HG03108 (cell line): Measurements from ENCODE around the gene CLNK.
"Not testable (repeated sequence)": the region's sequence is repeated elsewhere in the genome, so short reads cannot be mapped to it uniquely, and the experiment has no call there.

Source experiments
- ATAC-seq: cut with Tn5 transposase; IDR thresholded peaks from one replicate; pipeline ENCODE4 v1.9.1; 2021; ENCODE audit warnings: moderate library complexity; ENCODE audit not compliant: unreplicated experiment

Gene CLNK

GRCh38 chr4:10614926-10615325 is 69.6 kb downstream of the CLNK start:
- ATAC-seq: not testable (repeated sequence)

- no peak for ATAC-seq
These were observed 70.6 kb downstream of the CLNK start for GRCh38 chr4:10613926-10614478.

- no peak for ATAC-seq
These were observed 72.1 kb downstream of the CLNK start for GRCh38 chr4:10612476-10612875.

- ATAC-seq: no peak
These were observed 72.9 kb downstream of the CLNK start for GRCh38 chr4:10611673-10612072.

- no peak for ATAC-seq
These were observed 75.9 kb downstream of the CLNK start for GRCh38 chr4:10608501-10609219.

GRCh38 chr4:10607206-10607605 is 77.4 kb downstream of the CLNK start:
- ATAC-seq: no peak

GRCh38 chr4:10606483-10607155 is 77.9 kb downstream of the CLNK start:
- ATAC-seq: no peak

- ATAC-seq: no peak
These were observed 78.7 kb downstream of the CLNK start for GRCh38 chr4:10605746-10606482.

- no peak for ATAC-seq
These were observed 79.5 kb downstream of the CLNK start for GRCh38 chr4:10605031-10605430.

- no peak for ATAC-seq
These were observed 85.0 kb downstream of the CLNK start for GRCh38 chr4:10599574-10599973.

GRCh38 chr4:10598829-10599228 is 85.7 kb downstream of the CLNK start:
- ATAC-seq: no peak

GRCh38 chr4:10596586-10597290 is 87.8 kb downstream of the CLNK start:
- no peak for ATAC-seq

- ATAC-seq: no peak
These were observed 91.4 kb downstream of the CLNK start for GRCh38 chr4:10593130-10593529.

- ATAC-seq: no peak
These were observed 93.7 kb downstream of the CLNK start for GRCh38 chr4:10590896-10591295.

GRCh38 chr4:10589799-10590198 is 94.8 kb downstream of the CLNK start:
- ATAC-seq: no peak

- ATAC-seq: no peak
These were observed 95.2 kb downstream of the CLNK start for GRCh38 chr4:10589321-10589720.

GRCh38 chr4:10587697-10588096 is 96.9 kb downstream of the CLNK start:
- no peak for ATAC-seq

- ATAC-seq: no peak
These were observed 97.3 kb downstream of the CLNK start for GRCh38 chr4:10587296-10587695.

GRCh38 chr4:10584042-10584441 is 100.5 kb downstream of the CLNK start:
- no peak for ATAC-seq

- no peak for ATAC-seq
These were observed 101.6 kb downstream of the CLNK start for GRCh38 chr4:10582951-10583350.

GRCh38 chr4:10582059-10582686 is 102.4 kb downstream of the CLNK start:
- no peak for ATAC-seq
